Spleen (tissue), 11 donors: Measurements from ENCODE around the gene DNAAF5. TPM values are rescaled to one million over a fixed set of nuclear protein-coding genes. Genes with fewer than 3 reads are reported as not detected.
A peak's percentile ranks its signal among the peaks of the same experiment; 100 is the strongest.

ENCODE experiments used
- DNase-seq: peaks from one replicate; pipeline ENCODE4 v3.0.0-alpha.2; 2020
- H3K27ac ChIP-seq, 8 donors: fragments of 200-600 bp; sonication (generic) in 7 of 8; 1 replicate in 4 of 8; 2 replicates in 4 of 8; pipeline versions ENCODE4 v1.5.0 to v1.8.0; 2016 to 2021; ENCODE audit warnings: inconsistent platforms in 4 of 8, mild to moderate bottlenecking in 4 of 8, moderate library complexity in 1 of 8
- H3K27me3 ChIP-seq, 7 donors: fragments of 200-600 bp; sonication (generic) in 6 of 7; replicated peaks in 1 of 7; 1 replicate in 4 of 7; 2 replicates in 3 of 7; pipeline versions ENCODE4 v1.5.0 to v1.8.0; 2016 to 2021; ENCODE audit warnings: inconsistent platforms in 3 of 7, mild to moderate bottlenecking in 1 of 7
- H3K36me3 ChIP-seq, 6 donors: fragments of 200-600 bp; sonication (generic) in 5 of 6; 1 replicate in 4 of 6; 2 replicates in 2 of 6; pipeline versions ENCODE4 v1.5.0 to v1.8.0; 2016 to 2021; ENCODE audit warnings: inconsistent platforms in 2 of 6
- H3K4me1 ChIP-seq, 6 donors: fragments of 200-600 bp; sonication (generic) in 5 of 6; 1 replicate in 3 of 6; 2 replicates in 3 of 6; pipeline versions ENCODE4 v1.5.0 to v1.8.0; 2016 to 2021; ENCODE audit warnings: inconsistent platforms in 3 of 6
- H3K4me3 ChIP-seq, 8 donors: fragments of 200-600 bp; sonication (generic) in 7 of 8; 1 replicate in 4 of 8; 2 replicates in 4 of 8; pipeline versions ENCODE4 v1.5.0 to v1.8.0; 2016 to 2021; ENCODE audit warnings: inconsistent platforms in 4 of 8, mild to moderate bottlenecking in 4 of 8, moderate library complexity in 2 of 8
- H3K9me3 ChIP-seq, 8 donors: fragments of 200-600 bp; sonication (generic) in 7 of 8; 1 replicate in 4 of 8; 2 replicates in 4 of 8; pipeline versions ENCODE4 v1.5.0 to v1.8.0; 2016 to 2021; ENCODE audit warnings: inconsistent platforms in 4 of 8
- CTCF ChIP-seq, 11 experiments: fragments of 200-600 bp in 7 of 11; fragments of 450-650 bp in 4 of 11; sonication (generic) in 4 of 11; IDR thresholded peaks in 8 of 11; conservative IDR thresholded peaks in 3 of 11; 1 replicate in 7 of 11; 2 replicates in 4 of 11; pipeline versions ENCODE4 v1.4.0 to v1.8.0; 2016 to 2021; ENCODE audit warnings: antibody characterized with exemption in 11 of 11, inconsistent platforms in 4 of 11, mild to moderate bottlenecking in 1 of 11
- POLR2A ChIP-seq, 3 donors: fragments of 450-650 bp; IDR thresholded peaks; one replicate each; pipeline ENCODE4 v1.5.1; 2017; ENCODE audit warnings: antibody characterized with exemption in 3 of 3, mild to moderate bottlenecking in 1 of 3
- POLR2AphosphoS5 ChIP-seq, 3 donors: sonication (generic); formaldehyde crosslinking; IDR thresholded peaks; one replicate each; pipeline ENCODE4 v1.5.1; 2017; ENCODE audit warnings: antibody characterized with exemption in 3 of 3
- WGBS, 5 donors: extraction: QIAGEN DNeasy Blood & Tissue Kit in 3 of 5; methylation state at CpG; one replicate each; pipeline versions ENCODE4 v1.1.5 to v1.1.7; 2013 to 2018; 5-methylcytosine and 5-hydroxymethylcytosine counted together
- intact Hi-C: fragments of 100-400 bp; cut with DNase I; formaldehyde crosslinking; loops from one replicate; pipeline ENCODE4 v1.15.0; 2023; ENCODE audit warnings: low total_unique reads
- polyA plus RNA-seq, 3 donors: library from polyadenylated mRNA; stranded (reverse); fragments of 200-250 nt; gene quantifications; one replicate each; pipeline ENCODE4 v1.2.1, GENCODE V29; 2013
- total RNA-seq, 7 donors: library from RNA; depleted of rRNA in 3 of 7; stranded (reverse); fragments of >200 nt in 3 of 7; fragmentation: NEBNext Ultra II Directional in 4 of 7; extraction: Animal tissue kit (Norgen Biotek cat#: 25700) in 4 of 7; gene quantifications; one replicate each; pipeline versions ENCODE4 v1.1.0 to v1.2.1, GENCODE V29; 2016 to 2021
- donor health status: healthy with polysubstance abuse.
- donor health status: DM: no; HTN: no; CAD: no; lungs with moderate emphysema.
- donor health status: DM: no; HTN: no; CAD: no.
- donor health status: Bipolar disorder and iron deficiency.
- donor health status: healthy.
- donor health status: DM: no; HTN: no; CAD: no.
- donor health status: DM: yes; HTN: yes; CAD: no.

The DNAAF5 gene
- total and polyA plus RNA-seq, 10 donors = 7.5 to 22.4 (median 18.1) TPM

- no peaks in the 10 kb centered on the region for H3K9me3 ChIP-seq
- H3K36me3 ChIP-seq = peaks cover 0 to 22% (median 3%) of the 10 kb centered on the region in 6 donors
- DNase-seq = peak; percentile 68
- TF ChIP-seq POLR2A (IDR thresholded peaks at IDR 0.05) = no peak
- TF ChIP-seq POLR2AphosphoS5 (IDR thresholded peaks at IDR 0.05) = no peak
- TF ChIP-seq CTCF (IDR thresholded peaks at IDR 0.05 in 8 of 11, conservative IDR thresholded peaks at IDR 0.05 in 3 of 11) = no peak
- 66 to 83% (median 76%) methylated on average over 12 of the region's 12 CpGs for WGBS, 5 donors
- H3K4me3 ChIP-seq = no peak overlapping the region
- intact Hi-C loops = loop anchor here (10.0 kb wide), 1 partner anchor 45 kb away; no protein-coding TSS in a partner anchor
- H3K27ac ChIP-seq = peak overlapping the region in 4 of 8 donors; percentile 45 to 82 (median 78)
- H3K27me3 ChIP-seq = no peaks in the 10 kb centered on the region
- H3K4me1 ChIP-seq = peaks cover 18 to 83% (median 50%) of the 10 kb centered on the region in 6 donors
Measured at GRCh38 chr7:830069-830468, 103.6 kb downstream of the DNAAF5 start.

GRCh38 chr7:831596-832166 lies 105.2 kb downstream of the DNAAF5 start:
- no peaks in the 10 kb centered on the region for H3K27me3 ChIP-seq
- WGBS, 5 donors = 15 to 24% (median 20%) methylated on average over 7 of the region's 7 CpGs
- peaks cover 21 to 89% (median 58%) of the 10 kb centered on the region in 6 donors for H3K4me1 ChIP-seq
- no peak for DNase-seq
- H3K27ac ChIP-seq = peak overlapping the region; percentile 23 to 82 (median 74)
- peak overlapping the region in 2 of 8 donors; percentile 4 to 35 for H3K4me3 ChIP-seq
- H3K36me3 ChIP-seq = peaks cover 0 to 20% (median 3%) of the 10 kb centered on the region in 6 donors
- intact Hi-C loops = loop anchor here (10.0 kb wide), 1 partner anchor 47 kb away; no protein-coding TSS in a partner anchor
- TF ChIP-seq CTCF (IDR thresholded peaks at IDR 0.05 in 8 of 11, conservative IDR thresholded peaks at IDR 0.05 in 3 of 11) (no peak), POLR2A (IDR thresholded peaks at IDR 0.05) (no peak), POLR2AphosphoS5 (IDR thresholded peaks at IDR 0.05) (no peak)
- H3K9me3 ChIP-seq = no peaks in the 10 kb centered on the region

- peak; percentile 68 for DNase-seq
- Histone ChIP-seq H3K27ac (peak within 1 kb of the TSS; percentile 23 to 82 (median 74)), H3K4me3 (peak within 1 kb of the TSS in 2 of 8 donors; percentile 4 to 35), H3K27me3 (no peaks in the 10 kb centered on the region), H3K36me3 (peaks cover 0 to 26% (median 3%) of the 10 kb centered on the region in 6 donors), H3K4me1 (peaks cover 21 to 86% (median 57%) of the 10 kb centered on the region in 6 donors), H3K9me3 (no peaks in the 10 kb centered on the region)
- intact Hi-C loops = loop anchor here (10.0 kb wide), 1 partner anchor 48 kb away; no protein-coding TSS in a partner anchor
- 43 to 68% (median 50%) methylated on average over 22 to 24 of the region's 24 CpGs for WGBS, 5 donors
- TF ChIP-seq POLR2AphosphoS5 (IDR thresholded peaks at IDR 0.05) (peak in 2 of 3 donors; percentile 22 to 53), CTCF (IDR thresholded peaks at IDR 0.05 in 8 of 11, conservative IDR thresholded peaks at IDR 0.05 in 3 of 11) (no peak)
Measured at GRCh38 chr7:832167-832967, 105.9 kb downstream of the DNAAF5 start, which contains the start of gene SUN1. Gene SUN1 (plus strand): TSS chr7:832476. CDS start chr7:832525, 49 bp downstream.
